HG03575 (cell line): ENCODE results near the gene USO1.
A peak's percentile ranks its signal among the peaks of the same experiment; 100 is the strongest.
"Not testable (repeated sequence)": the region's sequence is repeated elsewhere in the genome, so short reads cannot be mapped to it uniquely, and the experiment has no call there.

ENCODE experiments used
- ATAC-seq: cut with Tn5 transposase; IDR thresholded peaks from one replicate; pipeline ENCODE4 v1.9.1; 2021; ENCODE audit not compliant: unreplicated experiment, insufficient number of reproducible peaks, low FRiP score; ENCODE audit errors: extremely low read depth

Gene USO1

DNA sequence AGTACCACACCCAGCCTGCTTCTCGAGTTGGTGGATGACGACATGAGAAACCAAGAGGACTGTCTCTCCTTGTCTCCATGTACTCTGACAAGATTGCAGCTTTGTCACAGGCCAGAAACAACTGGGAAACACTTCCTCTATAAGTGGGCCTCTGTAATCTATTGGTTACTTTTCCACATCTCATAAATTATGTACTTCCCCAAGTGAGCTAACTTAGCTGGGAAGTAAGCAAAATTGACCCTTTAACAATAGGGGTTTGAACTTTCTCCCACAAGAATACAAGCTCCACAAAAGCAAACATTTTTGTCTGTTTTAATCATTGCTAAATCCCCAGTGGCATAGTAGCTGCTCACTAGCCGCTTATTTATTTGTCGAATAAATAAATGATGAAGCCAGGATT is 14.1 kb upstream of the USO1 start:
- no peak for ATAC-seq

DNA sequence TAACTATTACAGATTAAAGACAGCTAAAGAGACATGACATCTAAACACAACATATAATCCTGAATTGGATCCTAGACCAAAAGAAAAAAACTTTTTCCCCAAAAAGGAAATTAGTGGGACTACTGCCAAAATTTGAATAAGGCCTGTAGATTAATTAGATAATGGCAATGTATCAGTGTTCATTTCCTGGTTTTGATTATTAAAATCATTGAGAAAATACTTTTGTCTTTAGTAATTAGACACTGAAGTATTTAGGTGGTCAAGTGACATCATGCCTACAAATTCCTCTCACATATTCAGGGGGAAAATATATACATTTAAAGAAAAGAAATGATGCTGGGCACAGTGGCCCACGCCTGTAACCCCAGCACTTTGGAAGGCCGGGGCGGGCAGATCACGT is 10.4 kb upstream of the USO1 start:
- no peak for ATAC-seq

DNA sequence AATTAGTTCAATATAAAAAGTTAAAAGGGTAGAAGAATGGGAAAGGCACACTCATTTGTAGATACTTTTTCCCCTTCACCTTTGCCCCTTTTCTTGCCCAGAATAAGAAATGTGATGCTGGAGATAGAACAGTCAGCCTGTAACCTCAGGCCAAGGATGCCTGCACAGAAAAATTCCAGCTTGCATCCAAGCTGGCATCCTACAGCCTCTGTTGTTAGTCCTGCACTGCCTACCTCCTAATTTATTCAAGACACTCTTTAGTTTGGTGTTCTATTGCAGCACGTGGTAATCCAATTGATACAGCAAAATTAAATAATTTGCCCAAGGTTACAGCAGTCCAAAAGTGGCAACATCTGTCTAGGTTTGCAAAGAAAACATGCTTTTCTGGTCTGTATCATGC is 9.7 kb upstream of the USO1 start:
- ATAC-seq: no peak

DNA sequence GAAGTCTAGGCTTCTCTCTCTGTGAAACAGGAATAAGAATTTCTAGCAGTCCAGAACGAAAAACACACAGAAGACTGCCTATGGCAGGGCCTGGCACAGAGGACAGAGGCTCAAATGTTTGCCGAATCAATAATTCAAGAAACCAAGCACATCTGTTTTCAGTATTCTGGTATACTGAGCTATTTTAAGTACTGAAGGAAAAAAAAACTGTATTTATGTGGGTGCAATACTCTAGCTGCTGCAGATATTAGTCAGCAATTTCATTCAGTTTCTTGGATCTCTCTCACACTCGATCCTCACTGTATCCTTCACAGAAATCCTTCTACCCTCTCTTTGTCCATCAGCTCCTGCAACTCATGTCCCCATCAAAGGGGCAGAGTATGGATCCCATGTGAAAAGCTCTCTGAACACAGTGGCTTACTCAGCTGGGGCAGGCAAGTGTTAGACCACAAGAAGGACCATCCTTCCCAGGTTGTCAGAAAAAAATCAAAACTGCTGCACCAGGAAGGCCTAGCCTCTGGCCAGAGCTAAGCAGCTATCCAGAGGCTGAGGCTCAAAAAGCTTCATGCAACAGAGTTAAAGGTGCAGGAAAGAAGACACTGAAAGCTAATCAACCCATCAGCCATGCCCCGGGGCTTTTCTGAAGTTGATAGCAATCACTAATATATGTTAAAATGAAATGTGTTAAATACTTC is 9.1 kb upstream of the USO1 start:
- ATAC-seq: peak; percentile 56

DNA sequence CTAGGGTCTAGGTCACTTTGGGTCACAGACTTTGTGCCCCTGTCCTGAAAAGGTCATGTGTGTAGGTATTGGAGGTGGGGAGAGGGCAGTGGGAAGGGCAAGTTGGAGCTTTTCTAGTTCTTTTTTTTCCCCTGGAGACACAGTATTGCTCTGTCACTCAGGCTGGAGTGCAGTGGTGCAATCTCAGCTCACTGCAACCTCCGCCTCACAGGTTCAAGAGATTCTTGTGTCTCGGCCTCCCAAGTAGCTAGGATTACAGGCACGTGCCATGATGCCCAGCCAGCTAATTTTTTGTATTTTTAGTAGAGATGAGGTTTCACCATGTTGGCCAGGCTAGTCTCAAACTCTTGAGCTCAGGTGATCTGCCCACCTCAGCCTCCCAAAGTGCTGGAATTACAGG is 8.3 kb upstream of the USO1 start:
- ATAC-seq: not testable (repeated sequence)

DNA sequence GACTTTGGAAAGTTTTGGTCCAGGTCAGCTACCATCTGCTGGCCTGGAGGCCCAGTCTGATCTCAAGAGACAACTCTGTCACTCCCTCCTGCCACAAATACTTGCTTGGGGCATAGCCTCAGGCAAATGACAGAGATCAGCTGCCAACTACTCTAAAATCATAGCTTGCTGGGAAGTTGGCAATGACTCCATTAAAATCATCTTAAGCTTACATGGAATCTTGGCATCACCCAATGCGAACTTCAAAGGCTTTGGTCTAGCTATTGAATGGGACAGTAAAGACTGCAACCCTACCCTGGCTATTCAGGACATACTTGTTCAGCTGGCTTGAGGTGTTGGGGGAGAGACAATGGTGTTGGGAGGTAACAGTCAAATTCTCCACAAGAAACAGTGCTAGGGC is 7.0 kb upstream of the USO1 start:
- ATAC-seq: no peak

DNA sequence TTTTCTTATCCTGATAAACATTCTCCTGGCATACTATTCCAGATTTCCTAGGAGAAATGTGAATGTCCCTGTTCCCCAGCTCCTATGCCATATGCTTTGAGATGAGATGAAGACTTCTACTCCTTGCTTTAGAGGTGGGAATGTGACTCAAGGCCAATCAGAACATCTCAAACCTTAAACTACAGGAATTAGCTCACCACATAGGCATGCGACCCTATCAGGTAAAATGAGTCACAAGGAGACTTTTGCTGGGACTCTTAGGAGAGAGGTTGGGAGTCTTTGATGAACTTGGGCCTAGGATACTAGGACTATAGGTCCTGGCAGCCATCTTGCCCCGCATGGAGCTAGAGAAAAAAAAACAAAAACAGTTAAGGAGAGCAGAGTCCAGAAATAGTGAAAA is 5.8 kb upstream of the USO1 start:
- no peak for ATAC-seq

DNA sequence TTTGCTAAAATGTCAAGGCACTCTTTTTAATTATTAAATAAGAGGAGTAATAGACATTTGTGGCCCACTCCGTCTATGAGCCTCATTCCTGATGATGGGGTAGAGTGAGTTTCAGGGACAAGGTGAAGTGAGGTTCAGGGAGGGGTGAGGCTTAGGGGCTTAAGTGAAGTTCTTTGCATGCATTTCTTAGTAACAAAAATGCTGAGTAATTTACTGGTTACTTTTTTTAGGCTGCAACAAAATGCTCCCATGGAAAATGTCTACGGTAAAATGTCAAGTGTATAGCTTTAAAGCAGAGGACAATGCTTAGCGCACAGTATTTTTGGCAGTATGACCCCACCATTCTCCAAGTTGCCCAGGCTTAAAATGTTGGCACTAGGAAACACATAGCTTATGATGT is 2.0 kb upstream of the USO1 start:
- ATAC-seq: no peak

DNA sequence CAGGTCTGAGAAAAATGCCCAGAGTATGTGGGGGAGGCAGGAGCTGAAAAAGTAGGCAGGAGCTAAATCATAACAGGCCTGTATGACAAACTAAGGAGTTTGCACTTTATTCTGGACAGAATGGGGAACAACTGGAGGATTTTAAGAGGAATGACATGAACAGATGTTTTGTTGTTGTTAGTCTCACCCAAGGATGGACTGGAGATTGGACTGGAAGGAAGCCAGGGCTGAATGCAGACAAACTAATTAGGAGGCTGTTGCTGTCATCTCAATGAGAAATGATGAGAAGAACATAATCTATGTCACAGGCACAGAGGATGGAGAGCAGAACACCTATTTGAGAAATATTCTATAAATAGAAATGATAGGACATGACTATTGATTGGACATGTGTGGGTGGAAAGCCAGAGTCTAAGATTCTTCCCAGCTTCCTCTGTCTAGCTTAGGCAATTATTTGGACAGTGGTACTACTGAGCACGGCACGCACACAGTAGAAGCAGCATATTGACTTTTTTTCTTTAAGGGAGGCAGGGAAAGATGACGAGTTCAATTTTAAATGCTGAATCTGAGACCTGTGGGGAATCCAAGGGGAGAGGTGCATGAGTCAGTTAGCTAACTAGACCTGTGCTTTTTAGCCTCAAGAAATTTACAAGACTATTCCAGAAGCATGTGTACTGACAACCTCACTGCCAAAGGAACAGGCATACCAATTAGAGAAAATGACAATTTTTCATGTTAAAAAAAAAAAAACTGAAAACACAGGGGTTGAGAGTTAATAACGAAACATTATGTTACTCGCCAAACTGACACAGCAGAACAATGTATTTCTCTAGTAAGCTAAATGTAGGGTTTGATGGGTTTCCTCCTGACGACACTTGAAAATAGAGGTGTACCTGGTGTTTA is 963 bp upstream of the USO1 start:
- ATAC-seq: no peak

DNA sequence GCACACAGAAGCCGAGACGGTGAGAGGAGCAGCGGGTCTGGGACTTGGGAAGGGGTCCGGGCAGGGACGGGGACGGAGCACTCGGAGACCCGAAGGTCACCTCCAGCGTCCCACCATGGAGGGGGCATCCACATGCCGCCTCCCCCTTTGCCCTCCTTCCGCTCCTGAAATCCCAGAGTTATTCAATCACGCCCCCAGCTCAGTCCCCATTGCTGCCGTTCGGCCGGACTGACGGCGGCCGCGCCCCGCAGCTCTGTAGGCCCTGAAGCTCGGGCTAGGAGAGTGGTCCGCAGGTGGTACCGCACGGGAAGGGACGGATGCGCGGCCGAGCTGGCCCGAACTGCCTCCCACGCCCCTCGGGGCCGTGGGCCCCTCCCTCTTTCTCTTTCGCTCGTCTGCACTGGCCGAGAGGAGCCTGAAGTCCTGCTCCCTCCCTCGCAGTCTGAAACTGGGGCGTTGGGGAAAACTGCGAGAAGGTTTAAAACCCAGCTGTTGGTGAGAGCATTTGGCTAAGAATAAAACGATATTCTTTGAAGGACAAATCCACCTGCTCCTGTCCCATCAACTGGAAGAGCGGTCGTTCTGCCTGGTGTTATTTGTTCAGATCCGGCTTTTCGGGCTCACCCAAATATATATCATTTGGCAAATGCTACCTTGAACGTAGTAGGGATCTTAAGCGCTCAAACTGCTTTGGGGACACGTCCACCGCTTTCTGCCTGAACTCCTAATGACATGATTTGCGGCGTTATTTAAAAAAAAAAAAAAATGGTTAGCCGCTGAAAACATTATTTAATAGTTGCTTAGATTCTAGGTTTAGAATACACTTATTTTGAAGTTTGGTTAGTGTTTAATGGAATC is 719 bp downstream of the USO1 start:
- ATAC-seq: no peak

DNA sequence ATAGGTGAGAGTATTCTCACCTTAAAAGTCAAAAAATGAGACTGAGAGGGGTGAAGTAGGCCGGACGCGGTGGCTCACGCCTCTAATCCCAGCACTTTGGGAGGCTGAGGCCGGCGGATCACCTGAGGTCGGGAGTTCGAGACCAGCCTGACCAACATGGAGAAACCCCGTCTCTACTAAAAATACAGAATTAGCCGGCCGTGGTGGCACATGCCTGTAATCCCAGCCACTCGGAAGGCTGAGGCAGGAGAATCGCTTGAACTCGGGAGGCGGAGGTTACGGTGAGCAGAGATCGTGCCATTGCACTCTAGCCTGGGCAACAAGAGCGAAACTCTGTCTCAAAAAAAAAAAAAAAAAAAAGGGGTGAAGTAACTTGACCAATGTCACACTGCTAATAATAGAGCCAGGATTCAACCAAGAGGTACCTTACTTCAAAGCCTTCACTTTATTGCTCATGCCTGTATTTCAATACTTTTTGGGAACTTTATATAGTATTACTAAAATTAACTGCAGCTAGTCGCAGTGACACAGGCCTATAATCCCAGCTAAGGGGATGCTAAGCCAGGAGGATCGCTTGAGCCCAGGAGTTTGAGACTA is 1.7 kb downstream of the USO1 start:
- ATAC-seq: not testable (repeated sequence)

DNA sequence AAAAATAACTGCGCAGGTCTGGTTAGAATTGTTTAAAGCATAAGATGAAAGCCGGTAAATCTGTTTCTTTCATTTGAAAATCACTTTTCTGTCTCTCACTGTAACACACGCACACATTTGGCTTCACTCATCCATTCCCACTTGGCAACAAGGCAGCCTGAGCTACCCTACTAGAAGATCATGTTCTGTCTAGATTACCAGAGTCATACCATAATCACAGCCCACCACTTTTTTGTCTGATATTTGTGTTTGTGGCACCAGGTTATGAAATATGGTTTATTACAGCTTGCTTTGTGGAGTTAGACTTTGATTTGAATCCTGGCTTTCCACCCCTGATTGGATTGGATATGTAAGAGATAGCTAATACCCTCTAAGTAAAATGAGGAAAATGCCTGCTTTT is 2.2 kb downstream of the USO1 start:
- no peak for ATAC-seq

DNA sequence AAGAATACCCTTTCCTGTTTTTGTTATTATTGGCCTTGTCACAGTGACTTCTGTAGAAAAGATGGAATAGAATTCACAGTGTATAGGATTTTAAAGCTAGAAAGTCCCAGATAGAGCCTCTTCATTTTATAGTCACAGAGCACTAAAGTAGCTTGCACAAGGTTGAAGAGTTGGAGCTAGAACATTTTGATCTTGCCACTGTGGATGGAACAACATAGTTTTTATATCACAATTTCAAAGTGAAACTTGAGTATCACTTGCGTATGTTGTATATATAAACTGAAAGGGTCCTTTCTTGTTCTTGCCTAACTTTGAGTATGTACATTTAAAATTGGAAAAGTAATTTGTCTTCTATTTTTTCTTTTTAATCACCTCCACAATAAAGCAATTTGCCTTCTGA is 2.7 kb downstream of the USO1 start:
- no peak for ATAC-seq

DNA sequence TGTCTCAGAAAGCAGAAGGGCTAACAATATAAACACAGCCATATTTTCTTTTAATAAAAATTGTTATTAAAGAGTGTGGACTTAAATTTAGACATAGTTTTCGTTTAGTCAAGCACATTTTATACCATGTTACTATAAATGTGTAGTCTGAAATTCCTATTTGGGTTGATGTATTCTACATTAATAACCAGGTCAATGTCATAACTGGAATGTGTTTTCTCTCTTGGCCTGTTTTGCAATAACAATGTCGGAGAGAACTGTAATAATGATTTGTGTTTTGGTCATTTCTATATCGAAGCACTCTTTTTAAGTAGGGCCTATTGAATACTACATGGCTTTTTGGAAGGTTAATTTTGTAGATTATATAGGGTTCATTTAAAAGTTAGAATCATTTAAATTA is 5.5 kb downstream of the USO1 start:
- no peak for ATAC-seq

DNA sequence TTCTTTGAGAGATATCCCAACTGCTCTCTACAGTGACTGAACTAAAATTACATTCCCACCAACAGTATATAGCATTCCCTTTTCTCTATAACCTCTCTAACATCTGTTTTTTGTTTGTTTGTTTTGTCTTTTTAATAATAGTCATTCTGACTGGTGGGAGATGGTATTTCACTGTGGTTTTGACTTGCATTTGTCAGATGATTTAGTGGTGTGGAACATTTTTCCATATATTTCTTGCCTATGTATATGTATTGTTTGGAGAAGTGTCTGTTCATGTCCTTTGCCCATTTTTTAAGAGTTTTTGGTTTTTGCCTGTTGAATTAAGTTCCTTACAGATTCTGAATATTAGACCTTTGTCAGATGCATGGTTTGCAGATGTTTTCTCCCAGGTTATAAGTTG is 9.0 kb downstream of the USO1 start:
- no peak for ATAC-seq

DNA sequence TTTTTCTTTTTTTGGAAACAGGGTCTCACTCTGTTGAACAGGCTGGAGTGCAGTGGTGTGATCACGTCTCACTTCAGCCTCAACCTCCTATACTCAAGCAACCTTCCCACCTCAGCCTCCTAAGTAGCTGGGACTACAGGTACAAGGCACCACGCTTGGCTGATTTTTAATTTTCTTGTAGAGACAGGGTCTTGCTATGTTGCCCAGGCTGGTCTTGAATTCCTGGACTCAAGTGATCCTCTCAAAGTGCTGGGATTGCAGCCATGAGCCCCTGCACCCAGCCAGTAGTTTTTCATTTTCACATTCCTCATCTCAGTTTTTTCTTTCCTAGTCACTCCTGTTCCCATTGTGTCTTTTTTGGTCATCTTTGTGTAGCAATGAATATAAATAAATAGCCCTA is 11.1 kb downstream of the USO1 start:
- ATAC-seq: no peak

DNA sequence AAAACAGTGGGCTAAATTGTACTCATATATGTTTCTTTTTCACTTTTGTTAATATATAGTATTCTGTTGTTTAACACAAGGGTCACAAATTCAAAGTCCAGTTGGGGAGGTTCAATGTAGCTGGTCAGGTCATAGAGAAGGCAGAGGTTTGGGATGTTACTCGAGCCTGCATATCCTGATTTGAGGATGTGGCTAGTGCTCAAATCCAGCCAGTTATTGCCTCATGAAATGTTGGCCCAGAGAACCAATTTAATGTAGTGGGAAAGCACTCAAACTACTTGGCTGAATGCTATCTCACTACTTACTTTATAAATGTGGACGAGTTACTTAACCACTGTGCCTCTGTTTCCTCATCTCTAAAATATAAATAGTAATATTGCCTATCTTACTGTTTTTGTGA is 12.5 kb downstream of the USO1 start:
- ATAC-seq: no peak

DNA sequence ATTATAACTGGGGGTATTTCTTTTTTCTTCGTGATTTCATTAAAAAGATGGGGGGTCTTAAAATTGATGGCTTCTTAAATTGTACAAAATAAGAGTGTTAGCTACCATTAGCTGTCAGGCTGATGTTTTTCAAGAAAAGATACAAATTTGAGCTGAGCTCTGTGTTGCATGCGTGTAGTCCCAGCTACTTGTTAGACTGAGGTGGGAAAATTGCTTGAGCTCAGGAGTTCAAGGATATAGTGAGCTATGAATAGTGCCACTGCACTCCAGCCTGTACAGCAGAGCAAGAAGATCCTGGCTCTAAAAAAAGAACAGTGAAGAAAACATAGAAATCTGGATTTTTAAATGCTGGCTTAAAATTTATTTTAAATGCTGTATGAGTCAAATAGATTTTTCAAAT is 13.0 kb downstream of the USO1 start:
- ATAC-seq: no peak

DNA sequence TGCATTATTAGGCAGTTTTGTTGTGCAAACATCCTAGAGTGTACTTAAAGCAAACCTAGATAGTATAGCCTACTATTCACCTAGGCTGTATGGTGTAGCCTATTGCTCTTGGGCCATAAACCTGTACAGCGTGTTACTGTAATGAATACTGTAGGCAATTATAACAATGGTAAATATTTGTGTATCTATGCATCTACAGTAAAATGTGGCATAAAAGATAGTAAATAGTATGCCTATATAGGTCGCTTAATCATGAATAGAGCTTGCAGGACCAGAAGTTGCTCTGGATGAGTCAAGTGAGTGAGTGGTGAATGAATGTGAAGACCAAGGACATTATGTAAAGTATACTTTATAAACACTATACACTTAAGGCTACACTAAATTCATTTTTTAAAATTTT is 16.6 kb downstream of the USO1 start:
- ATAC-seq: no peak
